CD4-positive, alpha-beta T cell treated with Interleukin-6 for 4 hours (primary cell): Measurements from ENCODE around the gene CACNA2D2.

Experiments used
- DNase-seq: peaks from one replicate; pipeline ENCODE4 v3.0.0-alpha.2; 2020; ENCODE audit warnings: mixed read lengths

The CACNA2D2 gene

DNA sequence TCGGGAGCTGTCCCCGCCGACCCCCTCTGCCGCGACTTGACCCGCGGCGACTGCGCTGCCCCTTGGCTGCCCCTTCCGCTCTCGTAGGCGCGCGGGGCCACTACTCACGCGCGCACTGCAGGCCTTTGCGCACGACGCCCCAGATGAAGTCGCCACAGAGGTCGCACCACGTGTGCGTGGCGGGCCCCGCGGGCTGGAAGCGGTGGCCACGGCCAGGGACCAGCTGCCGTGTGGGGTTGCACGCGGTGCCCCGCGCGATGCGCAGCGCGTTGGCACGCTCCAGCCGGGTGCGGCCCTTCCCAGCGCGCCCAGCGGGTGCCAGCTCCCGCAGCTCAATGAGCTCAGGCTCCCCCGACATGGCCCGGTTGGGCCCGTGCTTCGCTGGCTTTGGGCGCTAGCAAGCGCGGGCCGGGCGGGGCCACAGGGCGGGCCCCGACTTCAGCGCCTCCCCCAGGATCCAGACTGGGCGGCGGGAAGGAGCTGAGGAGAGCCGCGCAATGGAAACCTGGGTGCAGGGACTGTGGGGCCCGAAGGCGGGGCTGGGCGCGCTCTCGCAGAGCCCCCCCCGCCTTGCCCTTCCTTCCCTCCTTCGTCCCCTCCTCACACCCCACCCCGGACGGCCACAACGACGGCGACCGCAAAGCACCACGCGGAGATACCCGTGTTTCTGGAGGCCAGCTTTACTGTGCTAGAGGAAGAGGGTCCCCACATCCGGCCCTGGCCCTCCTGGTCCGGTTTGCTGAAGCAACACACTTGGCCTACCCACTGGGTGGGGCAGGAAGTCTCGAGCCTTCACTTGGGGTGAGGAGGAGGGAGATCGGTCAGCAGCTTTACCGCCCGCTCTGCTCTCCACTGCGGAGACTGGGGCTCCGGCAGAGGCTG lies 162.7 kb downstream of the CACNA2D2 start, which contains the start of gene RASSF1:
TSS of gene RASSF1 (minus strand) at position 389 of the 882 bp plus-strand sequence. CDS start at position 358, 31 bp downstream.
- peak; percentile 63 for DNase-seq

DNA sequence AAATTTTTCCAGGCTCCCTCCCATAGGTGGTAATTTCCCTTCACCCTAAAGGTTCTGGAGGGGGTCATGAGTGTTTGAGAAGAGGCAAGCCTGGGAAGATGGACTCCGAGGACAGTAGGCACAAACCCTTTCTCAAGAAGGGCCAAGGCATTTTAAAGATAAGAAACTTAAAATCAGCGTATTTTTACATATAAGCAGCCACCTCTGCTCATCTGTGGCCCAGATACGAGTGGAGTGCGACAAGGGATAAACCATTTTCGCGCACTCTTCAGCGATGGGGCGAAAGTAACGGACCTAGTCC lies 163.3 kb downstream of the CACNA2D2 start:
- no peak for DNase-seq

DNA sequence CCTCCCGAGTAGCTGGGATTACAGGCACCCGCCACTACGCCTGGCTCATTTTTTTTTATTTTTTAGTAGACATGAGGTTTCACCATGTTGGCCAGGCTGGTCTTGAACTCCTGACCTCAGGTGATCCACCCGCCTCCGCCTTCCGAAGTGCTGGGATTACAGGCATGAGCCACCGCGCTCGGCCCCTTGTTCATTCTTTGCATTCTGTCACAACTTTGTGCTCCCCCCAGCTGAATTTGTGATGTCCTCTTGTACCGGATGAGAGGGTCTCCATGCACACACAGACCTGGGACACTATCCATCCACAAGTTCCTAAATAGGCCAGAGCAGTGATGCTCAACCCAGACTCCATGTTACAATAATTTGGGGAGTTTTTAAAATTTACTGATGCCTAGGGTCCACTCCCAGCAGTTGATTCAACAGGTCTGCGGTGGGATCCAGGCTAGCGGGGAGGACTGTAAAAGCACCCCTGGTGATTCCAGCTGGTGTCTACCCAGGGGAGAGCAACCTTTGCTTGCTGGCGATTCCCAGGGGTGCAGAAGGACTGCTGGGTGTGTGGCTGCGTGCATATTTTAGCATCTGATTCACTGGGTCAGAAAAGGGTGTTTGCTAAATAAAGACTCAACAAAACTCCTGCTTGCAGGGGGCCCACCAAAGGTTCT lies 163.8 kb downstream of the CACNA2D2 start:
- no peak for DNase-seq

DNA sequence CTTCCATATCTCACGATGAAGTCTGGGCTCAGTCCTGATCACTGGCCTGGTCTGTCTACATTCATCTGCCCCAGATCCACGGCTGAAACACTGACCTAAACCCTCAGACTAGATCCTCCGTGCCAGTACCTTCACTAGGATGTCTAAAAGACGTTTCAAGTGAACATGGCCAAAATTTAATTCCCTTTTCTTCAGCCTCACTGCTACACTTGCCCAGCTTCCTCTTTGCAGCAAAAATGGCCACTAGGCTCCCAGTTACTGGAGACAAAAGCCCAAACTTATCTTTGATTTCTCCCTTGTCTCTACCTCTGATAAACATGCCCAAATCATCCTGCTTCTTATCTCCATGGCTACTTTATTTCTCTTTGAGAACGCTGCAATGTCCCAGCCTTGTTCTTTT lies 164.5 kb downstream of the CACNA2D2 start:
- DNase-seq: no peak

DNA sequence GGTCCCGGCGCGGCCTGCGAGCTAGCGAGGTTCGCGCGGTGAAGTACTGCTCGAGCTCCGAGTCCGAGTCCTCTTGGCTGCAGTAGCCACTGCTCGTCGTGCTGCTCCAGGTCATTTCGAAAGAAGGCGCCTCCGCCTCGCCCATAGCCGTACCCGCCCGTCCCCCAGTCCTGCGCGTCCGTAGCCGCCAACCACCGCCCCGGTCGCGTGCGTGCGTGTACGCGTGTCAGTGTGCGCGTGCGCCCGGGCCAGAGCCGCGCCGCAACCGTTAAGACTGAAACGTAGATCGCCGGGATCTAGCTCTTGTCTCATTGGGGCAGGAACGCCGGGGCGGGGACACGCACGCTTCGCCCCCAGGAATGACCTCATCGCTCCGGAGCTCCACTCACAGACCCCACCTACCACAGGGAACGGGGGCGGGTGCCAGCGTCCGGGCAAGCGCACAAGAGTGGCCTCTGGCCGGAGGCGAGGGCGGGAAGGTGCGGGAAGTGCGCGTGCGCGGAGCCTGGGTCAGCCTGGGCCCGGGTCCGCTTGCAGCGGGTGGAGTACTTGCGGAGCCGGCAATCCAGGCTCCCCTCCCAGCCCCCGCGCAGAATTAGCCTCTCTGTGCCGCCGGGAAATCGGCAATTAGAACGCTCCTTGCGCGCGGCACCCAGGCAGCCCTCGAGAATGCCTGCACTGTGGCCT lies 166.1 kb downstream of the CACNA2D2 start:
- DNase-seq: peak; percentile 98

DNA sequence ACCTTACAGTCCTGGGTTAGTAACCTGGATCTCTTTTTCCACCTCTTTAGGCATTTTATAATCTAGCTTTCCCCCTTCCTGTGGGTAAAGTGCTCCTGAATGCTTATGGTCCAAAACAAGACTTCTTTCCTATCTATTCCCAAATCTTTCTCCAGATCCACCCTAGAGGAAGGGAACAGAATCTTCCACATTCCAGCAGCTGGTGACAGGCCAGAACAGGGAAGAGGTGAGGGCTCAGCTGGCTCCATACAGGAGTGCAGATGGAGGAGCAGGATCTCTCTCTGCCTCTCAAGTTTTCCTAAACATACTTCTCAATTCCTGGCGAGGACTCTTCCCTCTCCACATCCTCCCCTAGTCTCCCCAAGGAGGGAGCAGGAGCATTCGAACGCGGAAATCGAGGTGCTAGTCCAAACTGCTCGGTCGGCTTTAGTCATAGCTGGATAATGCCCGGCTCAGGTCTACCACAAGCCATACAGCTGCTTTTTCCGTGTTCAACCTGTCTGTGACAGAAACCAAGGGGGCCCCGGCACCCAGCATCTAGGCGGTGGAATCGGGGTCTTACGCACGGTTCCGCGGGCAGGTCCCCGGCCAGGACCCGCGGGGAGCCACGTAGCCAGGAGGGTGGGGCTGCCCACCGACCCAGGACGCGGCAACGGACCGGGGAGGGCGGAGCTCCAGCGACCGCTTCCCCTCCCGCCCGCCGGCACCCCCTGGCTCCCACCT lies 166.8 kb downstream of the CACNA2D2 start:
- no peak for DNase-seq

DNA sequence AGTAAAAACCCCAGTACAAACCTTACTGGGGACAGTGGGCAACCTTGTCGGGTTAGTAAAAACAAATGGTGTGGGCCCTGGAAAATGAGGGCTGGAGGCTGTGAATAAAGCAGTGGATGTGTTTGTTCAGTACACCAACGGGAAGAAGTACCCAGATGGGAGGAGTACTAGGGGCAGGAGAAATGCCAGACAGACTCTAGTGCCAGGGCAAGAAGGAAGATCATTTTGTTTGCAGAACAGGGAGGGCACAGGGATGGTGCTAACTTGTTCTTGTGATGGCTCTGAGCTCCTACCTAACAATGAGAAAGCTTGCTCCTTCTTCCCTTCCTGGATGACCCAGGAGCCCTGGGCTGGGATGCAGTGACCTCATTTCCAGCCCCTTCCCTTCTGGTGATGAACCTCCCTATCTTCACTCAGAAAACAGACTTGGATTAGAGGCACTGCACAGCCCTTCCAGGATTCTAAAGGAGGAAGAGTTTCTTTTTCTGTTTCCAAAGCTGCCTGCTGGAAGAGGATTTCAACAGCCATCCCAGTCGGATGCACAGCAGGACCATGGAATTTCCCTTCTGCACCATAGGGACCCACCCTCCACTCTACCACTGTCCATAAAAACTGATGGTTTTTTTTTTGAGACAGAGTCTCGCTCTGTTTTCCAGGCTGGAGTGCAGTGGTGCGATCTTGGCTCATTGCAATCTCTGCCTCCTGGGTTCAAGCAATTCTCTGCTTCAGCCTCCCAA lies 168.9 kb downstream of the CACNA2D2 start:
- no peak for DNase-seq

DNA sequence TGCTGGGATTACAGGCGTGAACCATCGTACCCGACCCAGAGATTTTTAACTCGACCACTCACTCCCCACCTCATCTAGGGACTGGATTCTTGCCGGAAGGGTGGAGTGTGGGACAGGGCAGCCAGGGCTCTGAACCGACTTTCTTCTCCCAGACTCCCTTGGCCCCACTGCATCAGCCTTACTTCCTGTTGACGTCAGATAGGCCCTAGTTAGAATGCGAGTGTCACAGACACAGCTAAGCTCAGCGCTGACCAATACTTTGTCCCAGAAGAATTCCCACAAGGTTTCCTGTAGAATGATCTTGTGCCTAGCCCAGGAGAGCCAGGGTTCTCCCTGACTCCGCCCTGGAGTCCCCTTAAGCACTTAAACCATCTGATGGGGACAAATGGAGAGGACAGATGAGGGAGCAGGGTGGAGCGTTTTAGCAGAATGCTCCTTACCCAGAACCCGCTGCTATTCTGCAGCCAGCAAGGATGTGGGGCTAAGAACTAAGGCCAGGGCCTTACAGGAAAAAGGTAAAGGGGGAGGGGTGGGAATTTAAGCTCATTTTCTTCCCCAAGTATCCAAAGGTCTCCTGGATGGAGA lies 169.6 kb downstream of the CACNA2D2 start:
- DNase-seq: no peak

DNA sequence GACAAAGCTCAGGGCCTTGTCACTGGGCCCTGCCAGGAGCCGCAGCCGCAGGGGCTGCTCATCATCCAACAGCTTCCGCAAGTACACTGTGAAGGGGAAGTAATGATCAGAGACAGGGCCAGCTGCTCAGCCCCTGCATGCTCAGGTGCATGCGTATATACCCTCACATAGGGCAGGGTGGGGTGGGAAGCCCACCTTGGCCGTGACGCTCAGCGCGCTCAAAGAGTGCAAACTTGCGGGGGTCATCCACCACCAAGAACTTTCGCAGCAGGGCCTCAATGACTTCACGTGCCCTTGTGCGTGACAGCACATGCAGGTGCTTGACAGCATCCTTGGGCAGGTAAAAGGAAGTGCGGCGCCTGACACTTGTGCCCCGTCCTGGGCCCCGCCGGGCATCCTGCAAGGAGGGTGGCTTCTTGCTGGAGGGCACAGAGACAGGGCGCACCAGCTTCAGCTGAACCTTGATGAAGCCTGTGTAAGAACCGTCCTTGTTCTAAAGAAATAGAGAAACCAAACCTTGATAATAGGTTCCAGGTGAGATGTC lies 172.0 kb downstream of the CACNA2D2 start:
- DNase-seq: no peak

DNA sequence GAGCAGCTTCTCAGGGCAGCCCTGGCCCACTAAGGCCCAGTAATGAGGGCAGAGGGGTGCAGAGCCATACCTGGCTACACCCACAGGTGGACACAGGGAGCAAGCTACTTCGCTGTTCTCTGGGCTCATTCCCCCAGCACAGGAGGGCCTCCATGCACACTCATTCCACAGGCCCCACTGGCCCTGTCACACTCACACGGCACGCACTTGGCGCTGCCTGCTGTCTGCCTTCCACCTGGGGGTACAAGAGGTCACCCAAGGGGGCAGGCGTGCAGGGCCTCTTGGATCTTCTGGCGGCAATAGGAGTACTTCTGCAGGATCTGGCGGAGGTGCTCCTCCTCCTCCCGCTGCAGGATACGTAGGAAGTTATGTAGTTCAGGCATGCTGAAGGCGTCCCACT lies 173.1 kb downstream of the CACNA2D2 start:
- no peak for DNase-seq

DNA sequence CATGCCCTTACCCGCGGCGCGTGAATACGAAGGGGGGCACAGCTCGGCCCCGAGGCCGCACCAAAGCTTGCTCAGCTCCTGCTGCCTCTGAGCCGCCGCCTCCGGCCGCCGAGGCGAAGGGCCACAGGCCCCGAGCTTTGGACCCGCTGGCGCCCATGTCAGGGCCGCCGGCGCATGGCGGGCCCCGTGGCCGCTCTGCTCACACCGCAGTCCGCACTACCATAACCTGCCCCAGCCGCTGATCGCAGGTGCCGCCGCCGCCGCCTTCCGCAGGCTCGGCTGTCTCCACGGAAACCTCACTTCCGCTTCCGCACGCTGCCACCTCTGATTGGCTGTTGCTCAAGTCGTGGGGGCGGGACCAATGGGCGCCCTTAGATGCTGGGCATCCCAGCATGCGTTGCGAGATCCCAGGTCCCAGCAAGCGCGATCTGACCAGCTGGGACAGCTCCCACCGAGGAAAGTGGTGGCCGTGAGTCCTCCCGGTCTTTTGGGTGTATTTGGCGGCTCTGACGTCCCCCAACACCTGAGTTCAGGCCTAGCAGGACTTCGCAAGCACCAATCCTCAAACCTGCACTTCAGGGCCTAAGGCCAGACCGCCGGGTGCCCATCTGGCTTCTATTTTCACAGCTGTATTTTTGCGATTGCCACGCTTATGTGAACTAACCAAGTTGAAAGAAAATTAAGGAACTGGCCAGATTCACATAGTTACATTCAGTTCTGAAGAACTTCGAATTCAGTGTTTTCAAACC lies 175.3 kb downstream of the CACNA2D2 start, which contains the start of gene TUSC2:
TSS of gene TUSC2 (minus strand) at position 281 of the 749 bp plus-strand sequence. CDS start at position 157, 124 bp downstream.
- DNase-seq: peak; percentile 97

DNA sequence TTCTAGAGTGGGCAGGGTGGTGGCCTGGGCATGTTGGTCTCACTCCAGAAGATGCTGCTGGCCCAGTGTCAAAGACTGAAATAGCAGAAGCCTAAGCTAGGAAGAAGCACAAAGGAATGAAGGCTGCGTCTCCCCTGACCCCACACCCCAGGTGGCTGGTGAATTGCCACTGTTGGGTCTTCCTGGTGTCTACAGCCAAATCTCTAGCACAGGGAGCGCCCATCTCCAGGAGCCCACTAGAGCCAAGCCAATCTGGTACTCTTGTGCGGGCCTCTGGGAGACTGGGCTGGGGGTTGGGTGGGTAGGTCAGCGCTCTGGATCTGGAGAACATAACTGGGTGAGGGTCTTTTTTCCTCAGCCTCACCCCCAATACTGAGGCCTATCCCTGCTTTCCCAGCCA lies 176.3 kb downstream of the CACNA2D2 start:
- no peak for DNase-seq

DNA sequence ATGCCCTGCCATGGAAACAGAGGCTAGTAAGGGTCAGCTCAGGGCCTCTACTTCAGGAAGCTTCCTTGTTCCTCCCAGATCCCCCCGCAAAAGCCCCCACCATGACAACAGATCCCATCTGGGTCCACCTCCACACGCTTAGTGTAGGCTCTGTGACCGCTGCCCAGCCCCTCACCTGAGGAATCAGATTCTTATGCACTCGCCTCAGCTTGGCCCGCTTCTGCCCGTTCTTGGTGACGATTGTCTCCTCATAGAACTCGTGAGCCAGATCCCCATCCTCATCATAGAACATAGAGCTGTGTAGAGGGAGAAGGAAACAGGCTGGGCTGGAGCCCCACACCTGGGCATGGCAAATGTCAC lies 177.3 kb downstream of the CACNA2D2 start:
- no peak for DNase-seq

DNA sequence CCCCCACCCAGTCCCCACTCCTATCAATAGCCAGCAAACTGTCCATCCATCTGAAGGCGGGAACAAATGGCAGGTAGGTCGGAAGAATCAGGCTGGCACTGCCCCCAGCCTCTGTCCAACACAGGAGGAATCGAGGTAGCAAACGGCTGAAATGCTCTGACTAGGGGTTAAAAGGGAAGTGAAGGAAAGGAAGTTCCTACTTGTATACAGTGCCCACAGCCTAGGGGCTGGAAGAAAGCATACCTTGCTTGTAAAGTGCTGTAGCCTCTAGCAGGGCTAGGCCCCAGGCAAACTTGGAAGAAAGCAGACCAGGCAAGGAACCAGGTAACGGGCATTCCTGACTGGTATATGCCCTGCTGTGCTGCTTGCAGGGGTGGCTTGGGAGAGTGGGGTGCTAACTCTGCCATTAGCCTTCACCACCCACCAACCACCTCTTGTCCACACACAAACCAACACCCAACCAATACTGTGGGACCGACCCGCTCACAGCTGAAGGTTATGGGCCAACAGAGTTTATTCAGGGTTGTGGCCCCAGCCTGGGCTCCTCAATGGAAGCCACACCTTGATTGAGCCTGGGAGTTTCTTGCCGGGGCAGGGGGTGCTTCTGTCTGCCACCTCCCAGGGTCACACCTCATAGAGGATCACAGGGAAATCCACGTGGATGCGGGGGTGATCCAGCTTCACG lies 177.8 kb downstream of the CACNA2D2 start:
- DNase-seq: no peak

DNA sequence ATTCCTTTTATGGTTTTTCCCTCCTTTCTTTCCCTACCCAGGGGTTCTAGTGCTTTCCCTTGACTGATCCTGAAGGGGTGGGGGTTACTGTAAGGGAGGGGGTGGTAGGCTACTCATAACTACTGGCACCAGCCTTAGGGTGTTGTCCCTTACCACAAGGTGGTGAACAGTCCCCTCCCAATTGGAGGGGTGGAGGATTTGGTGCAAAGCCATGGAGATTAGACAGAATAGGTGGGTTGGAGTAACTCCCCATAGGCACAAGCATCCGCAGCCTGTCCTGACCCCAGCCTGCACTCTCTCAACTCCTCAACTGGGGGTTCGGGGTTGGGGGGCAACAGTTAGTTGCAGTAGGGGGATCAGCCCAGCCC lies 178.3 kb downstream of the CACNA2D2 start:
- DNase-seq: no peak

DNA sequence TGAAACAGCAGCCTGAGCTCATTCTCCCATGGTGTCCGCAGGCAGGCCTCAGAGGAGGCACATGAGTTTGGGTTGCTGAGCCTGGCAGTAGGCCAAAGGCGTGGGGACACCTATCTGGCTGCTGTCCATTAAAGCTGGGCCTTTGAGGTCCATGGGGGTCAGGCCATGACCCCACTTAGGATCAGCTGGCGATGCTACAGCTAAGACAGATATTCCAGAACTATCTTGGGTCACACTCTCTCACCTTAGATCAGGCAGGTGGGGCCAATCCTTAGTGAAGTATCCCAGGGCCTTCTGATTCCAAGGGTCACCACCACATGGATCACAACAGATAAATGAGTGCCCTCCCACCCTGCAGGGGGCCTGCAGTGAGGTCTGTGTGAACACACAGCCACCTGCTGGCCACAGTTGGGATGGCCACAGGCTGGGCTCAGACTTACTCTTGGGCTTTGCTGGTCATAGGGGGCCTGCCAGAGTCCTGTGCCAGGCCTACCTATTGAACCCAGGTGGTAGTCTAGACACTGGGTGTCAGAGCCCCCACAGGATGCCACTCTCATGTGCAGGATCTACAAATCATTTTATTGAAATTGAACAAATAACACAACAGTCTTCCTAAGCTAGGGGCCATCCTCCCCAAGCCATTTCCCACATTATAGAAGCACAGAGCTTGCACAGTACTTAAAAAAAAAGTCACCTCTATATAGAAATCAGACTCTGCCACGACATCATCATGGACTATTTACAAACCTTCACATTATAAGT lies 178.9 kb downstream of the CACNA2D2 start:
- peak; percentile 67 for DNase-seq

DNA sequence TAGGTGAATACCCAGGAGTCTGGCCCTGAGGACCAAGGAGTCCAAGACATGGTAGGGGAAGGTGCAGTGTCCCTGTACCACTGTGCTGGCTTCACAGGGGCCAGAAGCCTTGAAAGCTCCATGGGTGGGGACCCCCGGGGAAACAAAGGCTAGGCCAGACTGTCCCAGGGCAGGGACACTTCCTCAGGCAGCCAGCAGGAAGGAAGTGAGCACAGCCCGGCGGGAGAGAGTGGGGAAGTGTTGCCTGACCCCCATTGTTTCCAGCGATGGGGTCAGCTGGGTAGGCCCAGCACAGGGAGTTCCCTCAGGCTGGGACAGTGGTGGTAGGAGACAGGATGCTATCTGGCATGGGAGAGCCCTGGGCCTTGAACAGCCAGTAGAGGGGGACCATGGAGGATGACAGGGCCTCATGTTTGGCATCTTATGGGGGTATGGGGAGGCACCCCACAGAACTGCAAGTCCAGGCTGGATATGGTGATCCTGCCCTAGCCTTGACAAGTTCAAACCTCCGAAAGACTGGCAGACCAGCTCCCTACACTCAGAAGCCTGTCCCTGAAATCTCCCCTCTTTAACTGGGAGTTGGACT lies 179.7 kb downstream of the CACNA2D2 start:
- DNase-seq: no peak

DNA sequence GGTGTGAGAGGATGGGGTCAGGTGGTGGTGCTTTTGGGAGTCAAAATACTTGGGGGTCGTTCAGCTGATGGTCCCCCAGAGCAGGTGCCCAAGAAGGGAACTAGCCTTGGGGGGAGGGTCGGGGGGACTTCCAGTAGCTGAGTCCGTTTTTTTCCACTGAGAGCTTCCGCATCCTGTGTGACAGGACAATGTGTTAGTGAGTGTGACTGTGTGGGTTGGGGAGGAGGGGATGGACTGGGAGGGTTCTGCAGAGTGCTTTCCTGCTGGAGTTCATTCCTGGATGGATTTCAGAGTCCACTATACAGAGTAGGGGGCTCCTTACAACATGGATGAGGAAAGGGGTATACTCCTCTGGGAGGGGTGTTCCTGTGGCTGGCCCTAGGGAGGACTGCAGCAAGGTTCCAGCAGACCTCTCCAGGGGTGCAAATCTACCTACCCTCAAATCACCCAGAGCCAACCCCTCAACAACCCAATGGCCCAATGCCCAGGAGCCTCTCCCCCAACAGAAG lies 180.3 kb downstream of the CACNA2D2 start:
- no peak for DNase-seq
